ENCODE data around the gene PGR.

PGR gene

DNA sequence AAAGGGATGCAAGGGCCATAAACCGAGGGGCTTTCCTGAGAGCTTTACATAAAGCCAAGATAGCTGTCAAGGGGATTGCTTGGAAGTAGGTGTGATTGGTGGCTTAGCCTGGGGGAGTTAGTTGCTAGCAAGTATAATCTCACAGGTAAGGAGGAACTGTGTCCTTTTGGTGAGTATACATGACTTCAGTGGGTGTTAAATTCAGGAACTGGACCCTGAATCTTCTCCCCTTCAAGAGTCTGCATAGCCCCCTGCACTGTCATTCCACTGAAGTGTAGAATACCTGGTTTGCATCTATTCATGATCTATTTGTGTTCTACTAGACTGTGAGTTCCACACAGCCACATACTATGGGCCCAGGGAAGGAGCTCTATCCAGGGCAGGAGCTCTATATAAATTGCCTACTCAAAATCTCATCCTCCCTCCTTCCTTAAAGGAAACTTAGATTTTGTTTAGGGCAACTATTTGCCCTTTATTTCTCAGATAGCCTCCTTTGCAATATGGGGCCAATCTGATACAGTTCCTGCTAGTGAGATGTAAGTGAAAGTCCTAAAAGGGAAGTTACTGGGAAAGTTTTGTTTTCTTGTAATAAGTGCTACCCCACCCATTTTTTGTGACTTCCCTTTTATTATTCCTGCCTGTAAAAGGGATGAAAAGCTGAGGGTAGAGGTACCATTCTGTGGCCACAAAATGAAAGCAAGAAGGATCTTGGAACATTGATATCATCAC is 120.5 kb downstream of the PGR start:
- DNase-seq (ENCODE audit: low read depth), result no peak

GRCh38 chr11:101003468-101003867 is 126.1 kb downstream of the PGR start:
- DNase-seq (ENCODE audit: low read depth), result no peak

DNA sequence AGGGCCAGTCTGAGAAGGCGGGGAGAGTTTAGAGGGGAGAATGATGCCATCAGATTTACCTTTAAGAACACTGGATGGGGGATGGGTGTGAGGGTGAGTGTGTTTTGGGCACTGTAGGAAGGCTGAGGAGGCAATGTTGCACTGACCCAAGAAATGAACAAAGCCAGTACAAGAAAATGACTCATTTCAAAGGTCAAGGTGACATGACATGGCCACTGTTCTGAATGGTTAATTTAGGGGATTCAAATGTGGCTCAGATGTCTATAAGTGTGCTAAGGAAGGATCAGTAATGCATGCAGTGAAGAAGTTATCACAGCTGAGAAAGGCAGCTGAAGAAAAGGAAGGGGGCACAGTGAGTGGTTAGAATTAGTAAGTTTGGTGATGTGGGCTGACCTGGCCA is 129.9 kb downstream of the PGR start:
- DNase-seq (ENCODE audit: low read depth), result no peak

GRCh38 chr11:100994966-100995365 is 134.6 kb downstream of the PGR start:
- DNase-seq (ENCODE audit: low read depth), result no peak

GRCh38 chr11:100991541-100991940 is 138.1 kb downstream of the PGR start:
- no peak for DNase-seq (ENCODE audit: low read depth)

- DNase-seq (ENCODE audit: low read depth), result no peak
These were observed 138.7 kb downstream of the PGR start for GRCh38 chr11:100990931-100991330.

DNA sequence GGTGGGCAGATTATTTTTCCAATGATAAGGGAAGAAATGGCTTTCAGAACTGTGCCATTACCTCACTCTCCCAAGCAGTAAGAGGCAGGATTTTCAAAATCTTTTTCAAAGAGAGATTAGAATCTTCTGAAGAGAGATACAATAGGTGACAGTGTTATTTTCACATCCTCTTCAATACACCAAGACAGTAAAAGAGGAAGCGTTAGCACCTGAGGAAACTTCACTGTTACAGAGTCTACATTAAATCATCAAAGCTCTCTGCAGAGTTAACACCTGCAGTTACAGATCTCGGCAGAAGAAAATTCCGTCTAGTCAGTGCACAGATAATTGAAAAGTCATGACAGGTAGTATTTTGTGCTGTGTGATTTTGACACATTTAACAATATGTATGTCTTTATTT is 144.9 kb downstream of the PGR start:
- no peak for DNase-seq (ENCODE audit: low read depth)

DNA sequence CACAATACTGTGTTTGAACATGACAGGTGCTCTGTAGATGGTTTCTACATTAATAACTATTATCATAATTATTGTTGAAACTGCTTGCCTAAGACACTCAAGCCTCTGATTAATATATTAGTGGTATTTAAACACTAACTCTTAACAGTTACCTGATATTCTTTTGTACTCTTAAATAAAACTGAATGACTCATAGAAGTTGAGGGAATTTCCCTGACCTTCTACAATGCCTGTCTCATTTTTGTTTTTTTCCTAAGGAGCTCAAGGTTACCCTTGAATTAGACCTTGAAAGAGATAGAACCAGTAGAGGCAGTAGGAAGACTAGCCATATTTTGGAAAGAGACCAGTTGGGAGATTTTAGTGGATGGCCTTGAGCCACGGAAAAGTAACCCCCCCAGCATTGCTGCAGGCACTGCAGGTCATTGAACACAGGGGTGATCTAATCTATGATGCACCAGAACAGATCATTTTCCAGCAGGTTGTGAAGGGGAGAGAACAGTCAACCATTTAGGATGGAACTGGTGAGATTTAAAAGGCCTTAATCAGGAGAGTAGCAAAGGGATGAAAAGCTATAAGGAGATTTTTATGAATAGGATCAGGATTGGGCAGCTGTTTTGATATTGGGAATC is 148.3 kb downstream of the PGR start:
- no peak for DNase-seq (ENCODE audit: low read depth)

DNA sequence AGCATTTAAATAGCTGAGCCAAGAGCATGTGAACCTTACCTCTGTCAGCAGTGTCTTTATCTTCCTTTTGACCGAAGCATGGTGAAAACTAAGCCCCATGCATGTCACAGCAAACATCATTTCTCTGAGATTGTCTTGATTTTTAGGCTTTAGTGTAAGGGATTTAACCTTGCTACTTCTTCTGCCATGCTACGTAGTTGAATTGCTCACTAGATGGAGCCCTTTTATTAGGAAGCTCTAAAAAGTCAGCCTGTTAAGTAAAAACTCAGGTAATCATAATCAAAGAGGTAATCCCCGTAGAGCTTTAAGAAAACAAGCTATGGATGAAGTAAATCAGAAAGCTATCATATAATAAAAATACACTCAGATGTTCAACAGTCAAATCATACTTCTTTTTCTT is 149.5 kb downstream of the PGR start:
- no peak for DNase-seq (ENCODE audit: low read depth)
